NCI-H146 treated with DMSO at 0.1 percent for 48 hours (cell line): ENCODE measurements around the gene KCNMA1.

Experiments
- DNase-seq: peaks from one replicate; lab custom pipeline; 2025; ENCODE audit not compliant: unreplicated experiment; lab: John Stamatoyannopoulos, UW

The KCNMA1 gene

GRCh38 chr10:77176232-77176631, 461.4 kb downstream of the KCNMA1 start:
- no peak for DNase-seq

GRCh38 chr10:77175631-77176222, 461.9 kb downstream of the KCNMA1 start:
- DNase-seq, result no peak

GRCh38 chr10:77173615-77174461, 463.8 kb downstream of the KCNMA1 start:
- DNase-seq, result peak; percentile 69

- no peak for DNase-seq
These were observed 465.5 kb downstream of the KCNMA1 start for GRCh38 chr10:77172086-77172485.

- DNase-seq, result no peak
These were observed 468.7 kb downstream of the KCNMA1 start for GRCh38 chr10:77168861-77169260.

GRCh38 chr10:77168161-77168560, 469.4 kb downstream of the KCNMA1 start:
- no peak for DNase-seq

GRCh38 chr10:77165445-77166208, 472.0 kb downstream of the KCNMA1 start:
- DNase-seq, result peak; percentile 65

GRCh38 chr10:77164616-77165311, 472.8 kb downstream of the KCNMA1 start:
- no peak for DNase-seq

- no peak for DNase-seq
These were observed 473.8 kb downstream of the KCNMA1 start for GRCh38 chr10:77163670-77164348.

GRCh38 chr10:77162697-77163096, 474.9 kb downstream of the KCNMA1 start:
- peak; percentile 6 for DNase-seq

- DNase-seq, result peak; percentile 92
These were observed 476.9 kb downstream of the KCNMA1 start for GRCh38 chr10:77160679-77161078.

GRCh38 chr10:77159538-77160110, 478.0 kb downstream of the KCNMA1 start:
- no peak for DNase-seq

- DNase-seq, result no peak
These were observed 478.9 kb downstream of the KCNMA1 start for GRCh38 chr10:77158666-77159065.

- DNase-seq, result no peak
These were observed 480.2 kb downstream of the KCNMA1 start for GRCh38 chr10:77157248-77158019.

- DNase-seq, result no peak
These were observed 481.2 kb downstream of the KCNMA1 start for GRCh38 chr10:77156406-77156879.

- DNase-seq, result no peak
These were observed 485.4 kb downstream of the KCNMA1 start for GRCh38 chr10:77152256-77152655.

- no peak for DNase-seq
These were observed 486.2 kb downstream of the KCNMA1 start for GRCh38 chr10:77151408-77151807.

- no peak for DNase-seq
These were observed 487.9 kb downstream of the KCNMA1 start for GRCh38 chr10:77149706-77150105.

- no peak for DNase-seq
These were observed 488.6 kb downstream of the KCNMA1 start for GRCh38 chr10:77149001-77149400.
